HCEC 1CT (cell line): ENCODE results near the gene FCER2.

ENCODE experiments used
- DNase-seq: peaks from one replicate; pipeline ENCODE4 v3.0.0-alpha.2; 2017

FCER2 gene

GRCh38 chr19:7676376-7676775 lies 25.6 kb downstream of the FCER2 start:
- no peak for DNase-seq

GRCh38 chr19:7674010-7675005 lies 27.6 kb downstream of the FCER2 start:
- peak; percentile 60 for DNase-seq

- no peak for DNase-seq
Observed at GRCh38 chr19:7672522-7672921, 29.4 kb downstream of the FCER2 start.

GRCh38 chr19:7670790-7671189 lies 31.1 kb downstream of the FCER2 start:
- no peak for DNase-seq

GRCh38 chr19:7670150-7670783 lies 31.7 kb downstream of the FCER2 start:
- no peak for DNase-seq

- DNase-seq: no peak
Observed at GRCh38 chr19:7669641-7670040, 32.3 kb downstream of the FCER2 start.

GRCh38 chr19:7668842-7669241 lies 33.1 kb downstream of the FCER2 start, which contains the start of gene RETN:
Gene RETN, plus strand, starts transcription at chr19:7669049. Its CDS starts 278 bp downstream, at chr19:7669327.
- DNase-seq: no peak

GRCh38 chr19:7665076-7665475 lies 36.9 kb downstream of the FCER2 start:
- peak; percentile 15 for DNase-seq

- DNase-seq: no peak
Observed at GRCh38 chr19:7663706-7664105, 38.2 kb downstream of the FCER2 start.

- DNase-seq: no peak
Observed at GRCh38 chr19:7662657-7663056, 39.3 kb downstream of the FCER2 start.

DNA sequence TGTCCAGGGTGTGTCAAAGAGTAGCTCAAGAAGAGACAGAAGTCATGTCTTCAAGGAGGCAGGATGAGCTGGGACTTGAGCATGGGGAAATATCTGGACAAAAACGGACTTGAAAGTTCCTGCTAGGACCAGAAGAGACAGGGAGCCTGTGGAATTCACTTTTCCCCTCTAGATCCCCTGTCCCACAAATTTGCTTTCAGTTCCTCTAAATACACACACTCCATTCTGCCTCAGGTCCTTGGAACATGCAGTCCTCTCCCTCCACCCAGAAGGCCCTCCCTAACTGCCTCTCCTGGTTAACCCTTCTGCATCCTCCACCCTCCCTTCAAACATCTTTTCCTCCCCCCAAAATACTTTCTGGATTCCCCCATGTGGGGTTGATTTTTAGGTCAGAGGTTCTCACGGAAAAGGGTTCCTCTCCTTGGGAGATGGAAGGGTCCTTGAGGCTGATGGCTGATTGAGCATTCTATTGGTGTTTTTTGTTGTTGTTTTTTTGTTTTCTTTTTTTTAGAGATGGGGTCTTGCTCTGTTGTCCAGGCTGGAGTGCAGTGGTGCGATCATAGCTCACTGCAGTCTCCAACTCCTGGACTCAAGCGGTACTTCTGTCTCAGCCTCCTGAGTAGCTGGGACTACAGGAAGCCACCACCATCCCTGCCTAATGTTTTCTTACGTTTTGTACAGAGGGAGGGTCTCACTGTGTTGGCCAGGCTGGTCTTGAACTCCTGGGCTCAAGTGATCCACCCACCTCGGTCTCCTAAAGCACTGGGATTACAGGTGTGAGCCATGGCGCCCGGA lies 40.0 kb downstream of the FCER2 start:
- DNase-seq: no peak

DNA sequence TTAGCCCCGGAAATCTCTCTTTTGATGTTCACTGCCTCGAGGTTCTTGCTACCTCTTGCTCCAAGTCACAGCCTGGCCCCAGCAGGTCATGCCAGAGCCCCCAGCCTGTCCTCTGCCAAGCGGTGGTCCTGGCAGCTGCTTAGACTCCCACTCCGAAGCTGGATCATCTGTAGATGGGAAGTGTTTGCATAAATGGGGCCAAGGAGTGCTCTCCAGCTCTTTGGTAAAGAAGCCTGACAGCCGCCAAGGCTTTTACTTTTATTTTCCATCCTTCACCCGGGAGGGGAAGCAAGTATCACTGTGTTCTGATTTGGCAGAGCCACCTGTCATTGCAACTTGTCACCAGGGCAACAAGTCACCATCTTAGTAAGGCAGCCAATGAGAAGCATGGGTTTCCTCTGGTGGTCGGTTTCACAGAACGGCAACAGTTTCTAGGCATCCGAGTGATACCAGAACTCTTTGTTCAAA lies 43.7 kb downstream of the FCER2 start:
- DNase-seq: no peak

DNA sequence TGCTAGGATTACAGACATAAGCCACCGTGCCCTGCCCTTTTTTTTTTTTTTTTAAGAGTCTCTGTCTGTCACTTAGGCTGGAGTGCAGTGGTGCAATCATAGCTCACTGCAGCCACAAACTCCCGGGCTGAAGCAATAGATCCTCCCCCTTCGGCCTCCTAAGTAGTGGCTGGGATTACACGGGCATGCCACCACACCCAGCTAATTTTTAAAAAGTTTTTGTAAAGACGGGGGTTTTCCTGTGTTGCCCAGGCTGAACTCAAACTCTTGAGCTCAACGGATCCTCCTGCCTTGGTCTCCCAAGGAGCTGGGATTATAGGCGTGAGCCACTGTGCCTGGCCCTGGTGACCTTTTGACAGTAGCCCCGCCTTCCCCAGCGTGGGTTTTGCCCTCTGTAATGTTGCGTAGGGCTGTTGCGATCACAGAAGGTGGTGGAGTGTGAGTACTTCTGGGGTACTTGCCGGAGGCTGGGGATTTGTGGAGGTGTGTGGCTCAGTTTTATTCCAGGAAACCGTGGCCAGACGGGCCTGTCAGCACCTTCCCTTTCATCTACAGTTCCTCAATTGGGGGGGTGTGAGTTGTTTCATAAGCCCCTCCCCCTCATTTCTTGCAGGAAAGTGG lies 44.7 kb downstream of the FCER2 start:
- DNase-seq: no peak

- no peak for DNase-seq
Observed at GRCh38 chr19:7655581-7655980, 46.4 kb downstream of the FCER2 start.

GRCh38 chr19:7654401-7654800 lies 47.5 kb downstream of the FCER2 start:
- no peak for DNase-seq

DNA sequence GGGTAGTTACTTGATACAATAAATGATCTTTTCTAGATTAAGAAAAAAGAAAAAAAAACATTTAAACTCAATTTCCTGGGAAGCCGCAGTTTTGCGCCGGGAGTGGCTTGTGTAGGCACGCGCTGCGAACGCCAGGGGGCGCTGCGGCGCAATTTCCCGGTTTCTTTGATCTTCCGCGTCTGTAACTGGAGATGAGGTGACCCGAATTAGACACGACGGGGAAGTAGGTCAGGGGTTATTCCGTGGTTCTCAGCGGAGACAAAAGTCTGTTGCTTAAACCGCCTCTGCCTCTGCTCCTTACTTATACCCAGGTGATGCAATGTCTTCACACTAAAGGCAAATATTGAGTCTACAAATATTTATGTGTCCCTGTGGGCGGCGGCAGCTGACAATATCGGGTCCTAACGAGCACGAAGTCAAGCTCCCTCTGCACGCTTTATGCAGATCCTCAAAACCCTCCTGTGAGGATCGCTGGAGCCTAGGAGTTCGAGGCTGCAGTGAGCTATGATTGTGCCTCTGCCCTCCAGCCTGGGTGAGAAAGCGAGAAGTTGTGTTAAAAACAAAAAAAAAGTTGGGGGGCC lies 49.8 kb downstream of the FCER2 start:
- peak; percentile 75 for DNase-seq

- no peak for DNase-seq
Observed at GRCh38 chr19:7650148-7650547, 51.8 kb downstream of the FCER2 start.

GRCh38 chr19:7648265-7649014 lies 53.5 kb downstream of the FCER2 start:
- no peak for DNase-seq

GRCh38 chr19:7647156-7647555 lies 54.8 kb downstream of the FCER2 start:
- DNase-seq: no peak

DNA sequence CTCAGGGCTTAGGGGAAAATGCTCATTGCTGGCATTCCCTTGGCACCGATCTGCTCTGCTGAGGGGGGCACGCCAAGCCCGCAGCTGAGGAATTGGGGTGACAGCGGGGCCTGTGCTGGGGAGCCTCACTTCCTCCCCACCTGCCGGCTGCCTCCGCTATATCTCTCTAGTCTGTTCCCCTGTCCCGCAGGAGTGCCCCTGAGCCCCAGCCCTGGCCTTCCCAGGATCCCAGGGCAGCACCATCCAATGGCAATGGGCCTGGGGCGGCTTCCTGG lies 55.6 kb downstream of the FCER2 start:
- no peak for DNase-seq

- DNase-seq: no peak
Observed at GRCh38 chr19:7645656-7646425, 56.1 kb downstream of the FCER2 start.
